GM23248 (cell line): ENCODE results near the gene PGGHG. TPM values are rescaled to one million over a fixed set of nuclear protein-coding genes. Genes with fewer than 3 reads are reported as not detected.
"Not testable (repeated sequence)": the region's sequence is repeated elsewhere in the genome, so short reads cannot be mapped to it uniquely, and the experiment has no call there.

ENCODE experiments used
- DNase-seq: peaks from one replicate; pipeline ENCODE4 v3.0.0-alpha.2; 2015
- H2AFZ ChIP-seq: fragments of 200-600 bp; sonication (generic); 2 replicates; pipeline ENCODE4 v1.6.1; 2016; ENCODE audit warnings: antibody characterized with exemption
- H3F3A ChIP-seq: fragments of 200-600 bp; sonication (generic); 2 replicates; pipeline ENCODE4 v1.6.1; 2016; ENCODE audit warnings: mild to moderate bottlenecking, antibody characterized with exemption, mixed run types; ENCODE audit not compliant: insufficient read depth
- H3K27ac ChIP-seq: fragments of 200-600 bp; sonication (generic); 2 replicates; pipeline ENCODE4 v1.5.1; 2016; ENCODE audit warnings: mild to moderate bottlenecking
- H3K27me3 ChIP-seq: fragments of 200-600 bp; sonication (generic); replicated peaks from 2 replicates; pipeline ENCODE4 v1.6.1; 2016; ENCODE audit warnings: mild to moderate bottlenecking; ENCODE audit not compliant: insufficient read depth
- H3K36me3 ChIP-seq: fragments of 200-600 bp; sonication (generic); 2 replicates; pipeline ENCODE4 v1.6.1; 2016; ENCODE audit warnings: low read depth, mild to moderate bottlenecking
- H3K4me1 ChIP-seq: fragments of 200-600 bp; sonication (generic); 2 replicates; pipeline ENCODE4 v1.6.1; 2016; ENCODE audit warnings: mild to moderate bottlenecking; ENCODE audit not compliant: insufficient read depth
- H3K4me2 ChIP-seq: fragments of 200-600 bp; sonication (generic); one replicate; pipeline ENCODE4 v1.6.1; 2016; ENCODE audit warnings: mild to moderate bottlenecking; ENCODE audit not compliant: unreplicated experiment
- H3K4me3 ChIP-seq: fragments of 200-600 bp; sonication (generic); 2 replicates; pipeline ENCODE4 v1.5.1; 2016; ENCODE audit warnings: mild to moderate bottlenecking
- H3K79me2 ChIP-seq: fragments of 200-600 bp; sonication (generic); 2 replicates; pipeline ENCODE4 v1.6.1; 2016; ENCODE audit warnings: mild to moderate bottlenecking; ENCODE audit not compliant: insufficient read depth
- H3K9ac ChIP-seq: fragments of 200-600 bp; sonication (generic); 2 replicates; pipeline ENCODE4 v1.6.1; 2016; ENCODE audit warnings: mild to moderate bottlenecking
- H3K9me2 ChIP-seq: fragments of 200-600 bp; sonication (generic); 2 replicates; pipeline ENCODE4 v1.6.1; 2016; ENCODE audit warnings: mixed run types, mild to moderate bottlenecking, moderate library complexity; ENCODE audit not compliant: insufficient read depth
- H3K9me3 ChIP-seq: fragments of 200-600 bp; sonication (generic); one replicate; pipeline ENCODE4 v1.6.1; 2017; ENCODE audit warnings: low read depth
- H4K20me1 ChIP-seq: fragments of 200-600 bp; sonication (generic); 2 replicates; pipeline ENCODE4 v1.6.0; 2016; ENCODE audit not compliant: insufficient read depth
- EZH2 ChIP-seq: fragments of 200-600 bp; sonication (generic); IDR thresholded peaks from 2 replicates; pipeline ENCODE4 v1.6.1; 2018; ENCODE audit warnings: antibody characterized with exemption, mild to moderate bottlenecking; ENCODE audit not compliant: insufficient read depth, poor library complexity, severe bottlenecking
- EZH2phosphoT487 ChIP-seq: fragments of 200-600 bp; sonication (generic); IDR thresholded peaks from 2 replicates; pipeline ENCODE4 v1.6.1; 2018; ENCODE audit warnings: antibody characterized with exemption, moderate library complexity, mild to moderate bottlenecking, low read depth; ENCODE audit not compliant: insufficient read depth
- WGBS, 2 experiments: methylation state at CpG; one replicate each; pipeline ENCODE4 v1.1.6; 2015 to 2017; ENCODE audit warnings: low lambda C conversion rate in 2 of 2, low coverage in 1 of 2; ENCODE audit errors: missing lambda C conversion rate in 2 of 2; 5-methylcytosine and 5-hydroxymethylcytosine counted together
- in situ Hi-C: fragments of 300-500 bp; cut with MboI; formaldehyde crosslinking; loops from 2 replicates; pipeline ENCODE4 v1.15.0; 2020
- polyA plus RNA-seq: library from polyadenylated mRNA; unstranded; fragments of >200 nt; fragmentation: Nextera tagmentation; extraction: Ambion mirVana; gene quantifications from 2 replicates; pipeline ENCODE4 v1.2.1, GENCODE V29; 2016
- total RNA-seq: library from RNA; depleted of rRNA; stranded (reverse); fragments of >200 nt; shearing (Covaris generic); gene quantifications from 2 replicates; pipeline ENCODE4 v1.2.3, GENCODE V29; 2014

Gene PGGHG
- total and polyA plus RNA-seq, 2 experiments from 2014 or later = 4.6 to 14.2 TPM

GRCh38 chr11:285021-285893 is 3.7 kb upstream of the PGGHG start:
- in situ Hi-C loops = no loop called here
- H3K27me3 ChIP-seq = peaks cover 33% of the 10 kb centered on the region
- no peak for DNase-seq
- no peak overlapping the region for H3K4me3 ChIP-seq
- no peak overlapping the region for H2AFZ ChIP-seq
- H3K9me3 ChIP-seq = no peaks in the 10 kb centered on the region
- no peaks in the 10 kb centered on the region for H3K4me1 ChIP-seq
- H3K79me2 ChIP-seq = no peaks in the 10 kb centered on the region
- H4K20me1 ChIP-seq = no peaks in the 10 kb centered on the region
- no peak overlapping the region for H3K9ac ChIP-seq
- no peaks in the 10 kb centered on the region for H3K36me3 ChIP-seq
- H3K4me2 ChIP-seq = no peak overlapping the region
- no peaks in the 10 kb centered on the region for H3F3A ChIP-seq
- no peak overlapping the region for H3K27ac ChIP-seq
- no peaks in the 10 kb centered on the region for H3K9me2 ChIP-seq
- 60 to 72% methylated on average over 17 to 29 of the region's 29 CpGs for WGBS, 2 experiments
- TF ChIP-seq EZH2 (no peak), EZH2phosphoT487 (no peak)

GRCh38 chr11:285894-286220 is 3.1 kb upstream of the PGGHG start:
- H3K27me3 ChIP-seq = peaks cover 28% of the 10 kb centered on the region
- DNase-seq = no peak

GRCh38 chr11:286977-287820 is 1.7 kb upstream of the PGGHG start:
- H2AFZ ChIP-seq, H3K9me3 ChIP-seq, H3K36me3 ChIP-seq, H3K9me2 ChIP-seq, H3K27ac ChIP-seq, H3K79me2 ChIP-seq, H4K20me1 ChIP-seq, H3K4me1 ChIP-seq, H3K4me2 ChIP-seq, DNase-seq, H3K4me3 ChIP-seq, in situ Hi-C loops, H3F3A ChIP-seq, H3K9ac ChIP-seq: not testable (repeated sequence)
- H3K27me3 ChIP-seq = peaks cover 15% of the 10 kb centered on the region
- WGBS, 2 experiments = 89 to 93% methylated on average over 13 to 27 of the region's 27 CpGs

More at GRCh38 chr11:285894-286220, 3.1 kb upstream of the PGGHG start:
- no peaks in the 10 kb centered on the region for H3K9me2 ChIP-seq
- H3K79me2 ChIP-seq = no peaks in the 10 kb centered on the region
- 68 to 80% methylated on average over 8 of the region's 8 CpGs for WGBS, 2 experiments
- no peak overlapping the region for H3K4me3 ChIP-seq
- no peaks in the 10 kb centered on the region for H3F3A ChIP-seq
- no peaks in the 10 kb centered on the region for H4K20me1 ChIP-seq
- no peak overlapping the region for H3K27ac ChIP-seq
- H2AFZ ChIP-seq = no peak overlapping the region
- no peaks in the 10 kb centered on the region for H3K36me3 ChIP-seq
- no peak overlapping the region for H3K9ac ChIP-seq
- in situ Hi-C loops = no loop called here
- H3K4me1 ChIP-seq = no peaks in the 10 kb centered on the region
- TF ChIP-seq EZH2phosphoT487 (no peak), EZH2 (no peak)
- H3K9me3 ChIP-seq = no peaks in the 10 kb centered on the region
- H3K4me2 ChIP-seq = no peak overlapping the region

- H2AFZ ChIP-seq = peak overlapping the region; percentile 70
- no peaks in the 10 kb centered on the region for H3K9me3 ChIP-seq
- H3K27ac ChIP-seq = no peak overlapping the region
- TF ChIP-seq EZH2 = no peak
- no peak for TF ChIP-seq EZH2phosphoT487
- no peaks in the 10 kb centered on the region for H3F3A ChIP-seq
- no peak for DNase-seq
- in situ Hi-C loops = no loop called here
- H3K36me3 ChIP-seq = no peaks in the 10 kb centered on the region
- H4K20me1 ChIP-seq = no peaks in the 10 kb centered on the region
- H3K9ac ChIP-seq = peak overlapping the region; percentile 71
- no peaks in the 10 kb centered on the region for H3K79me2 ChIP-seq
- WGBS, 2 experiments = 45 to 50% methylated on average over 34 to 41 of the region's 41 CpGs
- H3K9me2 ChIP-seq = no peaks in the 10 kb centered on the region
- H3K27me3 ChIP-seq = peaks cover 7% of the 10 kb centered on the region
- H3K4me1 ChIP-seq = no peaks in the 10 kb centered on the region
- H3K4me2 ChIP-seq = peak overlapping the region; percentile 72
- peak overlapping the region; percentile 75 for H3K4me3 ChIP-seq
Observed at GRCh38 chr11:287821-288477, 977 bp upstream of the PGGHG start.
